Trophoblast cell (in vitro differentiated cells and primary cell): ENCODE results near the gene MKNK2.
A peak's percentile ranks its signal among the peaks of the same experiment; 100 is the strongest.

Experiments
- DNase-seq, 2 donors: peaks; one replicate each; pipeline ENCODE4 v3.0.0-alpha.2; 2016
- H2AFZ ChIP-seq: 2 replicates; pipeline ENCODE4 v1.6.1; 2013; ENCODE audit warnings: low read length, moderate library complexity, mild to moderate bottlenecking; ENCODE audit not compliant: insufficient read depth, poor library complexity
- H2AK5ac ChIP-seq: 2 replicates; pipeline ENCODE4 v1.6.1; 2013; ENCODE audit warnings: mild to moderate bottlenecking, low read length
- H2BK120ac ChIP-seq: 2 replicates; pipeline ENCODE4 v1.6.1; 2013; ENCODE audit warnings: low read length, mild to moderate bottlenecking, moderate library complexity; ENCODE audit not compliant: insufficient read depth, poor library complexity
- H2BK12ac ChIP-seq: 2 replicates; pipeline ENCODE4 v1.6.1; 2013; ENCODE audit warnings: mild to moderate bottlenecking, low read length, moderate library complexity
- H2BK5ac ChIP-seq: 2 replicates; pipeline ENCODE4 v1.6.1; 2013; ENCODE audit warnings: low read length, low read depth, moderate library complexity, mild to moderate bottlenecking; ENCODE audit not compliant: poor library complexity
- H3K14ac ChIP-seq: 2 replicates; pipeline ENCODE4 v1.6.1; 2013; ENCODE audit warnings: mild to moderate bottlenecking, low read length
- H3K18ac ChIP-seq: 2 replicates; pipeline ENCODE4 v1.6.1; 2013; ENCODE audit warnings: mild to moderate bottlenecking, low read length
- H3K23ac ChIP-seq: 2 replicates; pipeline ENCODE4 v1.6.1; 2013; ENCODE audit warnings: low read length
- H3K27ac ChIP-seq: 2 replicates; pipeline ENCODE4 v1.5.1; 2013; ENCODE audit warnings: low read depth, mild to moderate bottlenecking, inconsistent platforms, low read length, moderate library complexity
- H3K27me3 ChIP-seq: 2 replicates; pipeline ENCODE4 v1.6.1; 2013; ENCODE audit warnings: inconsistent platforms, mild to moderate bottlenecking, low read length, moderate library complexity; ENCODE audit not compliant: insufficient read depth
- H3K36me3 ChIP-seq, 2 experiments: 1 replicate in 1 of 2; 2 replicates in 1 of 2; pipeline ENCODE4 v1.6.1; 2013; ENCODE audit warnings: low read length in 2 of 2, mild to moderate bottlenecking in 2 of 2, moderate library complexity in 1 of 2; ENCODE audit not compliant: insufficient read depth in 2 of 2, control insufficient read depth in 1 of 2
- H3K4ac ChIP-seq: 2 replicates; pipeline ENCODE4 v1.6.1; 2013; ENCODE audit warnings: low read depth, mild to moderate bottlenecking, low read length, moderate library complexity
- H3K4me1 ChIP-seq, 2 experiments: 1 replicate in 1 of 2; 2 replicates in 1 of 2; pipeline ENCODE4 v1.6.1; 2013; ENCODE audit warnings: low read length in 2 of 2, mild to moderate bottlenecking in 2 of 2, moderate library complexity in 1 of 2; ENCODE audit not compliant: insufficient read depth in 2 of 2, control insufficient read depth in 1 of 2
- H3K4me2 ChIP-seq: 2 replicates; pipeline ENCODE4 v1.6.1; 2013; ENCODE audit warnings: inconsistent platforms, mild to moderate bottlenecking, low read length, moderate library complexity
- H3K4me3 ChIP-seq: 2 replicates; pipeline ENCODE4 v1.5.1; 2013; ENCODE audit warnings: mild to moderate bottlenecking, low read depth, low read length, inconsistent platforms
- H3K79me1 ChIP-seq: one replicate; pipeline ENCODE4 v1.6.1; 2013; ENCODE audit warnings: low read length
- H3K79me2 ChIP-seq: 2 replicates; pipeline ENCODE4 v1.6.1; 2013; ENCODE audit warnings: low read length, mild to moderate bottlenecking; ENCODE audit not compliant: control insufficient read depth, insufficient read depth, poor library complexity
- H3K9ac ChIP-seq: 2 replicates; pipeline ENCODE4 v1.6.1; 2013; ENCODE audit warnings: mild to moderate bottlenecking, low read length
- H3K9me3 ChIP-seq: 2 replicates; pipeline ENCODE4 v1.6.1; 2013; ENCODE audit warnings: low read depth, mild to moderate bottlenecking, control low read depth, inconsistent platforms, low read length; ENCODE audit not compliant: insufficient read depth
- H4K12ac ChIP-seq: 2 replicates; pipeline ENCODE4 v1.6.1; 2013; ENCODE audit warnings: low read depth, mild to moderate bottlenecking, low read length, moderate library complexity
- H4K8ac ChIP-seq: 2 replicates; pipeline ENCODE4 v1.6.1; 2013; ENCODE audit warnings: low read depth, mild to moderate bottlenecking, low read length, moderate library complexity
- H4K91ac ChIP-seq: one replicate; pipeline ENCODE4 v1.6.1; 2013; ENCODE audit warnings: low read depth, mild to moderate bottlenecking, low read length, moderate library complexity
- WGBS: extraction: QIAGEN DNeasy Blood & Tissue Kit; methylation state at CpG from one replicate; pipeline ENCODE4 v1.1.7; 2013; ENCODE audit warnings: missing lambda C conversion rate; ENCODE audit not compliant: insufficient read length, insufficient coverage; ENCODE audit errors: extremely low coverage; 5-methylcytosine and 5-hydroxymethylcytosine counted together

Gene MKNK2

GRCh38 chr19:2048959-2049740 is 1.9 kb downstream of the MKNK2 start:
- Histone ChIP-seq H3K14ac (peak overlapping the region; percentile 7), H4K12ac (no peak overlapping the region), H3K27me3 (no peaks in the 10 kb centered on the region), H4K8ac (no peak overlapping the region), H2BK5ac (no peak overlapping the region), H3K4ac (peak overlapping the region; percentile 58), H3K4me2 (peak overlapping the region; percentile 97), H3K9ac (no peak overlapping the region), H3K23ac (no peak overlapping the region), H3K79me2 (peaks cover 17% of the 10 kb centered on the region), H3K4me3 (no peak overlapping the region), H2AFZ (no peak overlapping the region), H3K79me1 (peaks cover 12% of the 10 kb centered on the region), H3K27ac (no peak overlapping the region), H3K9me3 (no peaks in the 10 kb centered on the region), H3K18ac (peak overlapping the region; percentile 78), H2BK12ac (no peak overlapping the region), H2BK120ac (no peak overlapping the region), H3K36me3 (peaks cover 36 to 41% of the 10 kb centered on the region in 2 experiments), H2AK5ac (no peak overlapping the region), H4K91ac (no peak overlapping the region), H3K4me1 (peaks cover 17 to 29% of the 10 kb centered on the region in 2 experiments)
- WGBS: no CpG with 5 or more reads among the region's 27 CpGs
- peak in 1 of 2 donors; percentile 15 for DNase-seq

- no CpG with 5 or more reads among the region's 17 CpGs for WGBS
- H3K36me3 ChIP-seq: peaks cover 41 to 43% of the 10 kb centered on the region in 2 experiments
- H3K23ac ChIP-seq: no peak overlapping the region
- no peak overlapping the region for H3K9ac ChIP-seq
- no peak overlapping the region for H4K12ac ChIP-seq
- H2BK120ac ChIP-seq: no peak overlapping the region
- no peak overlapping the region for H2AK5ac ChIP-seq
- H3K9me3 ChIP-seq: no peaks in the 10 kb centered on the region
- H3K4me2 ChIP-seq: no peak overlapping the region
- no peak overlapping the region for H2AFZ ChIP-seq
- DNase-seq: no peak
- peaks cover 12% of the 10 kb centered on the region for H3K79me1 ChIP-seq
- H4K91ac ChIP-seq: no peak overlapping the region
- no peak overlapping the region for H2BK5ac ChIP-seq
- H3K27ac ChIP-seq: no peak overlapping the region
- H3K4ac ChIP-seq: peak overlapping the region; percentile 58
- H3K18ac ChIP-seq: peak overlapping the region; percentile 78
- no peak overlapping the region for H4K8ac ChIP-seq
- peaks cover 17 to 29% of the 10 kb centered on the region in 2 experiments for H3K4me1 ChIP-seq
- H3K79me2 ChIP-seq: peaks cover 17% of the 10 kb centered on the region
- no peaks in the 10 kb centered on the region for H3K27me3 ChIP-seq
- H3K4me3 ChIP-seq: no peak overlapping the region
- H2BK12ac ChIP-seq: no peak overlapping the region
- no peak overlapping the region for H3K14ac ChIP-seq
These were observed 2.7 kb downstream of the MKNK2 start for GRCh38 chr19:2048104-2048958.

GRCh38 chr19:2047449-2048103 is 3.5 kb downstream of the MKNK2 start:
- DNase-seq: peak in 1 of 2 donors; percentile 19
- WGBS: no CpG with 5 or more reads among the region's 22 CpGs
- H3K36me3 ChIP-seq: peaks cover 48 to 51% of the 10 kb centered on the region in 2 experiments
- no peak overlapping the region for H2AFZ ChIP-seq
- H2AK5ac ChIP-seq: no peak overlapping the region
- no peak overlapping the region for H3K23ac ChIP-seq
- no peak overlapping the region for H3K27ac ChIP-seq
- no peaks in the 10 kb centered on the region for H3K27me3 ChIP-seq
- H2BK5ac ChIP-seq: no peak overlapping the region
- no peak overlapping the region for H3K14ac ChIP-seq
- no peak overlapping the region for H3K9ac ChIP-seq
- peaks cover 14% of the 10 kb centered on the region for H3K79me1 ChIP-seq
- H2BK120ac ChIP-seq: no peak overlapping the region
- no peak overlapping the region for H4K12ac ChIP-seq
- H3K18ac ChIP-seq: no peak overlapping the region
- no peak overlapping the region for H2BK12ac ChIP-seq
- no peak overlapping the region for H3K4ac ChIP-seq
- no peak overlapping the region for H4K8ac ChIP-seq
- H3K79me2 ChIP-seq: peaks cover 17% of the 10 kb centered on the region
- H3K4me3 ChIP-seq: peak overlapping the region; percentile 16
- no peak overlapping the region for H4K91ac ChIP-seq
- H3K4me2 ChIP-seq: no peak overlapping the region
- no peaks in the 10 kb centered on the region for H3K9me3 ChIP-seq
- H3K4me1 ChIP-seq: peaks cover 21 to 33% of the 10 kb centered on the region in 2 experiments

GRCh38 chr19:2047076-2047448 is 4.0 kb downstream of the MKNK2 start:
- Histone ChIP-seq H4K8ac (no peak overlapping the region), H3K4ac (no peak overlapping the region), H3K4me1 (peaks cover 24 to 36% of the 10 kb centered on the region in 2 experiments), H3K79me1 (peaks cover 18% of the 10 kb centered on the region), H3K4me3 (no peak overlapping the region), H3K27ac (no peak overlapping the region), H2BK12ac (no peak overlapping the region), H4K91ac (no peak overlapping the region), H2BK5ac (no peak overlapping the region), H3K4me2 (no peak overlapping the region), H3K27me3 (no peaks in the 10 kb centered on the region), H3K9me3 (no peaks in the 10 kb centered on the region), H3K18ac (no peak overlapping the region), H2BK120ac (no peak overlapping the region), H3K23ac (no peak overlapping the region), H2AK5ac (no peak overlapping the region), H4K12ac (no peak overlapping the region), H3K36me3 (peaks cover 52 to 55% of the 10 kb centered on the region in 2 experiments), H3K79me2 (peaks cover 19% of the 10 kb centered on the region), H3K14ac (no peak overlapping the region), H3K9ac (no peak overlapping the region), H2AFZ (no peak overlapping the region)
- DNase-seq: no peak
- WGBS: no CpG with 5 or more reads among the region's 6 CpGs
